ENCODE results near the gene WDR49.

The WDR49 gene

DNA sequence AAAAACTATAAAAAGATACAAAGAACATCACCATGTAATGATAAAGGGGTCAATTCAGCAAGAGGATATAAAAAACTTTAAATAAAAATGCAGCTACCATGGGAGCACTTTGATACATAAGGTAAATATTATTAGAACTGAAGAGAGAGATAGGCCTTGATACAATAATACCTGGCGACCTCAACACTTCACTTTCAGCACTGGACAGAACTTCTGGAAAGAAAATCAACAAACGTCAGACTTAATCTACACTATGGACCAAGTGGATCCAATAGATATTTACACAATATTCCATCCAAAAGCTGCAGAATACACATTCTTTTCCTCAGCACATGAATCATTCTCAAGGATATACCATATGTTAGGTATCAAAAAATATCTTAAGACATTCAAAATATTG, 42.0 kb downstream of the WDR49 start:
- no peak for DNase-seq

GRCh38 chr3:167609156-167609555, 44.6 kb downstream of the WDR49 start:
- no peak for DNase-seq

DNA sequence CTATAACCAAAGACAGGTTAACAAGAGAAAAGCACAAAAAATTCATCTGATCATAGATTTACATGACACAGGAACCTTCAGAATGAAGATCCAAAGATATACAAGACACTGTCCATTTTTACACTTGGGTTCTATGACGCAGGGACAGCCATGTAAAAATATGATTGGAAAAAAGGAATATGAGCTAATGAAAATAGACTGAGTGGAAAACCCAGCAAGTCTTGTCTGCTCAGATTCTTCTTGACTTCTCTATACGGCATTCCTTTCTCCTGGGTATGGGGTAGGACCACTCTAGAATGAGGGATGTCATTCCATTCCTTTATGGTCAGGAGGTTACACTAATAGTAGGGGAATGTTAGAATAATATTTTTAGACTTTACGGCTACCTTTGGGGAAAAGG, 46.9 kb downstream of the WDR49 start:
- DNase-seq, result no peak

- DNase-seq, result no peak
These were observed 47.9 kb downstream of the WDR49 start for GRCh38 chr3:167605871-167606270.

DNA sequence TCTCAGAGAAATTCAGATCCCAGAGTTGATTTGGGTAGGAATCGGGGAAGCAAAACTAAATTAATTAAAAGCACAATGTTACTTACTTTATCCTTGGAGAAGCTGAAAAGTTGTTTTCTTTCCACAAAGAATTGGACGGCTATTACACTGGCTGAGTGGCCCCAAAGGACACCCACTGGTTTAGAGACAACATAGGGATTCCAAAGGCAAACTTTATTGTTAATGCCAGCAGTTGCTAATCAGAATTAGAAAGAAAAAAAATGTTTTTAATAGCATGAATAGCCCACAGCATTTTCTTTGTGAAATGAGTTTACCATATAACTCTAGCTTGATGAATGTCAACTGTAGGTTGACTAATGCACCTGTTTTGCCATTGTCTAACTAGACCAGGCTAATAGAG, 51.7 kb downstream of the WDR49 start:
- DNase-seq, result no peak

DNA sequence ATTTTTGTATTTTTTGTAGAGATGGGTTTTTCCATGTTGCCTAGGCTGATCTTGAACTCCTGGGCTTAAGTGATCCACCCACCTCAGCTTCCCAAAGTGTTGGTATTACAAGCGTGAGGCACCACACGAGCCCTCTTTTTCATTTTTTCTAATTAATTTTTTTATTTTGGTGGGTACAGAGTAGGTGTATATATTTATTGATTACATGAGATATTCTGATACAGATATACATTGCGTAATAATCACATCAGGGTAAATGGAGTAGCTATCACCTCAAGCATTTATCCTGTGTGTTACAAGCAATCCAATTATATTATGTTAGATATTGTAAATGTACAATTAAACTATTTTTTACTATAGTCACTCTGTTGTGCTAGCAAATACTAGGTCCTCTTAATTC, 66.1 kb downstream of the WDR49 start:
- no peak for DNase-seq

- no peak for DNase-seq
These were observed 78.6 kb downstream of the WDR49 start for GRCh38 chr3:167575000-167575600.

DNA sequence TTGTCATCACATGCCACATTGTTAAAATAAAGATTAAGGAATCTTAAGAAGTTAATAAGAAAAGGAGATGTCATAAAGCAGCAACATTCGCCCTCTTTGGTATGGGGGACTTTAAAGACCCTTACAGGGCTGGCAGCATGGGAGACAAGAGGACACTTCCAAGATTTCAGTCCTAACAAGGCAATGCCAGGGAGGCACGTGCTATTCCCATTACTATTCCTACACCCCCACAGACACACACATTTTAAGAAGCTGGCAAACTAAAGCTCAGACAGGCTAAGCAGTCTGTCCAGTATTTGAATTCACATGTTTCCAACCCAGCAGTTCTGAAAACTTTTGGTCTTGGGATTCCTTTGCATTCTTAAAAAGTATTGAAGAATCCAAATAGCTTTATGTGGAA, 80.8 kb downstream of the WDR49 start:
- DNase-seq, result no peak

DNA sequence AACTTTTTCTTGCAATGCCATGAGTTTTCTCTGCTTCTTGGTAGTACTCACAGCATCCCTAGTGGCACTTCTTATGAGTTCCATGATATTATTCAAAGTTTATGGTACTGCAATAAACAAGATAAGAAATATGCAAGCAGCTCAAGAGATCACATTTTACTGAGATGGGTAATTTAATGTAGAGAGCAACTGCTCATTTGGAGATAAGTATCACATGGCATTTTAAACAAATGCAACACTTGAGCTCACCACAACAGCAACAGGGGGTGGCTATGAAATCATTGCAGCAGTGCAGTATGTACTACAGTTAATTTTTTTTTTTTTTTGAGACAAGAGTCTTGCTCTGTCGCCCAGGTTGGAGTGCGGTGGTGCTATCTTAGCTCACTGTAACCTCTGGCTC, 85.1 kb downstream of the WDR49 start:
- no peak for DNase-seq

DNA sequence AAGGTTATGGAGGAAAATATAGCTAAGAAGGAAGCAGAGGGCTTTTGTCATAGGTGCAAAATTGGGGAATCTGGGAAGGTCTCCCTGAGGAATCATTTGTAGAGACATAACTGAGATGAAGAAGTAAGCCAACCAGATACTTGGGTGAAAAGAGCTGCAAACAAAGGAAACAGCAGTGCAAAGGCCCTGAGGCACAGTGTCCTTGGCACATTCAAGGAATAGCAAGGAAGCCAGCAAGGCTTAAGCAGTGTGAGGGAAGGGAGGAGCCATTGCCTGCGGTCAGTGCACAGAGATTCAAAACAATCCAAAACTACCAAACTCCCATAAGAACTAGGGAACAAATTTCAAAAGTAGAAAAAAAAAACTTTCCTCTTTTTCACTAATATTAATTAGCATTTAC, 88.3 kb downstream of the WDR49 start:
- DNase-seq, result no peak

- no peak for DNase-seq
These were observed 89.1 kb downstream of the WDR49 start for GRCh38 chr3:167564612-167565011.

- DNase-seq, result no peak
These were observed 93.8 kb downstream of the WDR49 start for GRCh38 chr3:167559924-167560323.

GRCh38 chr3:167554898-167555297, 98.8 kb downstream of the WDR49 start:
- no peak for DNase-seq

DNA sequence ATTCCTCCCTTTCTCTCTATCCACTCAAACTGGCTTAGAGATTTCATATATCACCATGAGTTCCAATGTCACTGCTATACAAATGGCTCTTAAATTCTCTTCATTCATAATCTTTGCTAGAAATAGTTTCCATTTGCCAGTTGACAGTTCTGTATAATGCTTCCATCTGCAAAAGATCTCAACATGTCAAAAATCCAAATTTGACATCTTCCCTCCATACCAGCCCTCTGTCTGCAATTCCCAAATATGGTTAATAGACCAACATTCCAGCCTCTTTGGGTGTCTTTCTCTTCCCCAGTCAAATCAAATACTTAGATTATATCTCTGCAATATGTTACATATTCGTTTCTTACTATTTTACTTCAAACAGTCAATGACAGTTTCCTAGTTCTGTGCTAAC, 115.7 kb downstream of the WDR49 start:
- no peak for DNase-seq

GRCh38 chr3:167521006-167521355, 132.8 kb downstream of the WDR49 start:
- no peak for DNase-seq

GRCh38 chr3:167520266-167521005, 133.3 kb downstream of the WDR49 start:
- no peak for DNase-seq

GRCh38 chr3:167507954-167508353, 145.8 kb downstream of the WDR49 start:
- no peak for DNase-seq

DNA sequence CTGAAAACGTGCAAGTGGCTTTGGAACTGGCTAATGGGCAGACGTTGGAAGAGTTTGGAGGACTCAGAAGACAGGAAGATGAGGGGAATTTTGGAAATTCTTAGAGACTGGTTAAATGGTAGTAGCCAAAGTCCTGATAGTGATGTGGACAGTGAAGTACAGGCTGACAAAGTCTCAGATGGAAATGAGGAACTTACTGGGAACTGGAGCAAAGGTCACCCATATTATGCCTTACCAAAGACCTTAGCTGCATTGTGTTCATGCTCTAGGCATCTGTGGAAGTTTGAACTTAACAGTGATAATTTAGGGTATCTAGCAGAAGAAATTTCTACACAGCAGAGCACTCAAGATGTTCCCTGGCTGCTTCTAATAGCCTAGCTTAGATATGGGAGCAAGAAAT, 151.3 kb downstream of the WDR49 start:
- DNase-seq, result no peak

- DNase-seq, result no peak
These were observed 151.8 kb downstream of the WDR49 start for GRCh38 chr3:167501941-167502340.

DNA sequence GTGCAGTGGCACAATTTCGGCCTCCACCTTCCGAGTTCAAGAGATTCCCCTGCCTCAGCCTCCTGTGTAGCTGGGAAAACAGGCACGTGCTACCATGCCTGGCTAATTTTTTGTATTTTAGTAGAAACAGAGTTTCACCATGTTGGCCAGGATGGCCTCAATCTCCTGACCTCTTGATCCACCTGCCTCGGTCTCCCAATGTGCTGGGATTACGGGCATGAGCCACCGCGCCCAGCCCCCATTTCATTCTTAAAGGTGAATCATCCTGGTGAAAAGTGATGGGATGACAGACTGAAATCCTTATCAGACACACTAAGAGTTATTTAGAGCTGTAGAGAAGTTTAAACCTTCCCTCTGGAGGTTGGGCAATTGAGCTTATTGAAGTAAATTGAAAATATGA, 155.8 kb downstream of the WDR49 start:
- no peak for DNase-seq

GRCh38 chr3:167493244-167493643, 160.5 kb downstream of the WDR49 start:
- DNase-seq, result no peak

DNA sequence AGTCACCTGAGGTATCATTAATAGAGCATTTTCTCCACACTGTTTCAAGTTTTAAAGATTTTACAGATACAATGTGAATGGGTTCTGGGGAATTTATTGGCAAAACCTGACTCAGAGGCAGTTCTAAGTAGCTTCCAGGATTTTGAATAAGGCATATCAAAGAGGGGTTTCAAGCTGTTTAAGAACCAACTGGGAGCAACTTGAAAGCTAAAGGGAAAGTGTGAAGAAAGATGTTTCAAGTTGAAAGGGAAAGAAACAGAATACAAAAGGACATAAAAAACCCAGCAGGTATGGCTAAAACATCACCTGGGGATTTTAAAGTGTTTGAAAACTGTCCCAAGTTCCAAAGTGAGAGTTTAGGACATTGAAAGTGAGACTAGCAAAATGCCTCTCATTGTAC, 162.1 kb downstream of the WDR49 start:
- no peak for DNase-seq

GRCh38 chr3:167489571-167489970, 164.2 kb downstream of the WDR49 start:
- no peak for DNase-seq

DNA sequence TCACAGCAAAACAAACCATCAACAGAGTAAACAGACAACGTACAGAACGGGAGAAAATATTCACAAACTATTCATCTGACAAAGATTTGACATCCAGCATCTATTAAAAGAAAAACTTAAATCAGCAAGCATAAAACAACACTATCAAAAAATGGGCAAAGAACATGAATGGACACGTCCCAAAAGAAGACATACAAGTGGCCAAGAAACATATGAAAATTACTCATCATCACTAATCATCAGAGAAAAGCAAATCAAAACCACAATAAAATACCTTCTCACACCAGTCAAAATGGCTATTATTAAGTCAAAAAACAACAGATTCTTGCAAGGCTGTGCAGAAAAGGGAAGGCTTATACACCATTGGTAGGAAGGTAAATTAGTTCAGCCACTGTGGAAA, 166.2 kb downstream of the WDR49 start:
- no peak for DNase-seq

DNA sequence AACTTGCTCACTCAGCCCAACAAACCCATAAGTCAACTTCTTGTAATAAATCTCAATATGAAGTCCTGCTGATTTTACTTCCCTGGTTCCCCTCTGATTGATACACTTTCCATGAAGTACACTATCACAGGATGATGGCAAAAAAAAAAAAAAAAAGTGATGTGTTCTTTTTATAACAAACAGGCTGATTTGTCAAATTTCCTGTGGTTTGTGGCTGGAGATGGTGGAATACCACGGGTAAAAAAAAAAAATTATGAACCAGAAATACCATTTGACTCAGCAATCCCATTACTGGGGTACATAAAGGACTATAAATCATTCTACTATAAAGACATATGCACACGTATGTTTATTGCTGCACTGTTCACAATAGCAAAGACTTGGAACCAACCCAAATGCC, 169.2 kb downstream of the WDR49 start:
- no peak for DNase-seq
